Spinal cord (tissue), 10 donors: ENCODE results near the gene DGCR8. TPM values are rescaled to one million over a fixed set of nuclear protein-coding genes. Genes with fewer than 3 reads are reported as not detected.
A peak's percentile ranks its signal among the peaks of the same experiment; 100 is the strongest.

Source experiments
- DNase-seq, 6 donors: peaks; one replicate each; pipeline versions ENCODE4 v3.0.0 to v3.0.0-alpha.2; 2013 to 2015; ENCODE audit warnings: low spot score in 6 of 6, low read depth in 4 of 6
- H3K27ac ChIP-seq: one replicate; pipeline ENCODE4 v1.5.1; 2013; ENCODE audit warnings: low read depth, low read length, control low read depth
- H3K27me3 ChIP-seq: one replicate; pipeline ENCODE4 v1.6.1; 2013; ENCODE audit warnings: low read length; ENCODE audit not compliant: control insufficient read depth, insufficient read depth
- H3K36me3 ChIP-seq: one replicate; pipeline ENCODE4 v1.6.1; 2013; ENCODE audit warnings: low read length; ENCODE audit not compliant: control insufficient read depth, insufficient read depth
- H3K4me1 ChIP-seq: one replicate; pipeline ENCODE4 v1.6.1; 2013; ENCODE audit warnings: low read length; ENCODE audit not compliant: control insufficient read depth, insufficient read depth
- H3K4me3 ChIP-seq: one replicate; pipeline ENCODE4 v1.5.1; 2013; ENCODE audit warnings: low read depth, low read length, control low read depth
- H3K9me3 ChIP-seq: one replicate; pipeline ENCODE4 v1.6.1; 2013; ENCODE audit warnings: low read length; ENCODE audit not compliant: control insufficient read depth, insufficient read depth
- WGBS: methylation state at CpG from one replicate; pipeline ENCODE4 v1.1.5; 2013; ENCODE audit warnings: missing lambda C conversion rate; ENCODE audit not compliant: insufficient coverage; 5-methylcytosine and 5-hydroxymethylcytosine counted together
- long read RNA-seq, 4 donors: transcript quantifications; one replicate each; lab custom pipeline, GENCODE V29; 2026
- polyA plus RNA-seq, 2 donors: library from polyadenylated mRNA; unstranded; fragments of 120-200 nt; gene quantifications; one replicate each; pipeline ENCODE4 v1.2.1, GENCODE V29; 2013; ENCODE audit not compliant: insufficient read length in 2 of 2
- total RNA-seq, 2 donors: library from RNA; depleted of rRNA in 1 of 2; stranded (reverse); fragments of 120-200 nt in 1 of 2; fragments of >200 nt in 1 of 2; gene quantifications; one replicate each; pipeline versions ENCODE4 v1.2.3 to v1.2.4, GENCODE V29; 2013 to 2014
- donor health status: healthy.

DGCR8 gene
- total RNA-seq (10 to 100 TPM; 20.7 to 34.7 TPM), polyA plus RNA-seq (10 to 100 TPM; 43.2 to 58.7 TPM)
- long read RNA-seq, donor 1, full-length matches to known transcripts: 1 of 1 reads
- long read RNA-seq, donor 1, partial matches to known transcripts: 0 of 1 reads
- long read RNA-seq, donor 1, other reads (novel, unspliced or antisense): 0 of 1 reads
- long read RNA-seq, donor 2: 0 reads
- long read RNA-seq, donor 3: 0 reads
- long read RNA-seq, donor 4, partial matches to known transcripts: 50 of 50 reads
- long read RNA-seq, donor 4, other reads (novel, unspliced or antisense): 0 of 50 reads

DNA sequence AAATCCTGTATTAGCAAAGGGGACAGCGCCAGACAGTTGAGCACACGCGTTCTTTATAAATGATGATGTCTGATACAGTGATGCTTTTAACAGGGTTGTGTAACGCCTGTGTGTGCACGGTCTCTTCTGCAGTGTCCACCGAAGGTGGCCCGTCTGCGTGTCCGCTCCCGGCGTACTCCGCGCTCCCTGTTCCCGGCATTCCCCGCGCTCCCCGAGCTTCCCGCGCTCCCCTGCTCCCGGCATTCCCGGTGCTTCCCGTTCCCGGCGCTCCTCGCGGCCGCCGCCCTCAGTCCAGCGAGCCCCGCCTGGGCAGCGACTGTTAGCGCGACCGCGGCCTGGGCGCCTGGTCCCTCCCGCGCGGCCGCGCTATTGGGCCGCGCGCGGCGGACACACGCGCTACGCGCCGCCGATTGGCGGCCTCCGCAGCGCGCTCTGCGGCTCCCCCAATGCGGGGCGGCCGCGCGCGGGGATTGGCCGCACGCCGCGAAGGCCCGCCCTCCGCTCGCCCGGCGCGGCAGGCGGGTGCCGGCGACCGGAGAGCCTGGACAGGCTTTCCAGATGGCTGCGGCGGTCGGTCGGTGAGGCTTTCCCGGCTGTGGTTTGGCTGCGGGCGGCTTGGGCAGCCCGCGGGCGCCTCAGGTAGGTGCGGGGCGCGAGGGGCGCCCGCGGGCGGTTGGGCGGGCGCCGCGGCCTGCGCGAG, at the start of gene DGCR8:
Gene DGCR8 (plus strand): TSS at position 497 of the 700 bp plus-strand sequence. CDS start 5,723 bp downstream, outside the sequence.
- peaks cover 45% of the 10 kb centered on the region for H3K4me1 ChIP-seq
- WGBS: under 1% methylated on average over 100 of the region's 100 CpGs
- peak within 1 kb of the TSS; percentile 97 for H3K27ac ChIP-seq

DNA sequence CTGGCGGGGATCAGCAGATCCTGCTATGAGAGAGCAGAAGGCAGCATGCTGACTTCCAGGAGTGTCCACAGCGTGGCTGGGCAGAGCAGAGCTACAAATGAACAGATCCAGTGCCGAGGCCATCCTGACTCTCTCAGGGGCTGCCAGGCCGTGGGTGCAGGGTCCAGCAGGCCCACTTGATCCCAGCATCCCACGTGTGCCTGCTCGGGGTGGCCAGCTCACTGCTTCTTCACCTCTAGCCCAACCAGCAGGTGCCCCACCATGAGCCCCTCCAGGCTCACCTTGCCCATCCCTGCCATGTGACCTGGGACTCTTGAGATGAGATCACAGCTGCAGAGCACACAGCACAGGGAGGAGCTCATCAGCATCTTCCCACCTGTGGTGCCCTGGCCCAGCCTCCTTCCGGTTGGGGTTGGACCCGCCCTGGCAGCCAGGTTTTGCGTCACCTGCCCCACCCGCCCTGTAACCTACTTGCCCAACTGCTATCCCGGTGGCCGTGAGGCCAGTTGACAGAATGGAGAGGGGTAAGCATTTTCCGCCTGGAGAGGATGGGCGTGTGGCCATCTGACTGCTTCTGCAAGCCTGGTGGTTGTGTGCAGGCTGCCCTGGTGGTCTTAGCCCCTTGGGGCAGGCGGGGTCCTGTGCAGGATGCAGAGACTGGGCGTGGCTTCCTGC, 48.2 kb upstream of the DGCR8 start:
- peaks cover 33% of the 10 kb centered on the region for H3K4me1 ChIP-seq
- 88% methylated on average over 16 of the region's 16 CpGs for WGBS
- H3K27me3 ChIP-seq: no peaks in the 10 kb centered on the region
- no peak for DNase-seq
- H3K9me3 ChIP-seq: no peaks in the 10 kb centered on the region
- no peak overlapping the region for H3K27ac ChIP-seq
- H3K36me3 ChIP-seq: peaks cover 22% of the 10 kb centered on the region
- no peak overlapping the region for H3K4me3 ChIP-seq

More for the DNA sequence above, at the start of gene DGCR8:
- H3K27me3 ChIP-seq: no peaks in the 10 kb centered on the region
- no peaks in the 10 kb centered on the region for H3K9me3 ChIP-seq
- peak within 1 kb of the TSS; percentile 76 for H3K4me3 ChIP-seq
- DNase-seq: peak; percentile 91 to 98 (median 94)
- H3K36me3 ChIP-seq: peaks cover 13% of the 10 kb centered on the region

DNA sequence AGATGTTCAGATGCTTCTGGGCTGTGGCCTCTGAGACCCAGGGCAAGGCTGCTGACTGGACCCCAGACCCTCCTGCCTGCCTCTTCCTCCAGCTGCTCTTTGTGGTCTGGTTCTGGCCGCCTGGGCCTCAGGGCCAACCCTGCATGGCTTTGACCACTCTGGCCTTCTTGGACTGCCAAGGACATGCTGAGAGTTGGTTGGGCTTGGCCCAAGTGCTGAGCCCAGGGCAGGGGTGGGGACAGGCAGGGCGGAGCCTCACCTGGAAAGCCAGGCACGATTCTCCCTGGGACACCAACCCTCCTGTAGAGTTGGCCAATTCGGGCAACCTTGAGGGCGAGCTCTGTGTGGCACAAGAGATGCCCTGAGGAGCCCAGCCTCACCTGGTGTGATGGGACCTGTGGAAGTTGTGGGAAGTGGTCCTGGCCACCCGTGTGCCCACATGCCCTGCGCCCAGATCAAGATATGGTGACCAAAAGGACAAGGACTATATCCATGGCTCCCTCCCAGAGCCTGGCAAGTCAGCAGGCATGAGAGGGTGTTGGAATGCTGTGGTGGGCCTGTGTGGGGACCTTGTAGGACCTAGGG, 47.5 kb upstream of the DGCR8 start:
- no peak for DNase-seq
- H3K9me3 ChIP-seq: no peaks in the 10 kb centered on the region
- H3K4me3 ChIP-seq: no peak overlapping the region
- 89% methylated on average over 7 of the region's 7 CpGs for WGBS
- no peak overlapping the region for H3K27ac ChIP-seq
- H3K27me3 ChIP-seq: no peaks in the 10 kb centered on the region
- H3K4me1 ChIP-seq: peaks cover 33% of the 10 kb centered on the region
- peaks cover 27% of the 10 kb centered on the region for H3K36me3 ChIP-seq

DNA sequence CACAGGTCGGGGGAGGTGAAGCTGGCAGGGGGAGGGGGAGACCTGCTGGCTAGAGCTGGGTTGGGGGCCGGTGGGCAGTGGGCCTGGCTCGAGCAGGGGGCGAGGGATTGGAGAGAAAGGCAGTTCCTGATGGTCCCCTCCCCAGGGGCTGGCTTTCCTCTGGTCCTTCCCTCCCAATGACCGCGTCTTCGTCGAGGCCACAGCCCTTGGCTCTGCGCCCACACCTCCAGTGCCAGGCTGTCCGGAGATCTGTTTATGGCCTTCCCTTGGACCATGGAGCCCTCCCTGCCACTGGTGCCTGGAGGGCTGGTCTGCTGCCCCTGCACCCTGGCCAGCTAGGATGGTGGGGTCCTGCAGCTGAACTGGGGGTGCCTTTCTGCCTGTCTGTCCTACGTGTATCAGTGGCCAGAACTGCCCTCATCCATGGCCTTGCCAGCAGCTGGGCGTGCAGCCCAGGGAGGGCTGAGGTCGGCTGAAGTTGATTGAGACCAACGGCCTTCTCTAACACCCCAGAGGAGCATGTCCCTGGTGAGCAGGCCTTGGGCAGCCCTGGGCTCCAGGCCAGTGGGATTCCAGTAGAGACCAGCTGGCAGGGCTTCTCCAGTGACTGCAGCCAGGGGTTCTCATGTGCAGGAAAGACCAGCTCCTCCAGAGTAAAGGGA, 46.9 kb upstream of the DGCR8 start:
- DNase-seq: peak in 1 of 6 donors; percentile 50
- H3K36me3 ChIP-seq: peaks cover 27% of the 10 kb centered on the region
- no peaks in the 10 kb centered on the region for H3K27me3 ChIP-seq
- WGBS: 71% methylated on average over 13 of the region's 14 CpGs
- no peak overlapping the region for H3K4me3 ChIP-seq
- peaks cover 40% of the 10 kb centered on the region for H3K4me1 ChIP-seq
- H3K9me3 ChIP-seq: no peaks in the 10 kb centered on the region
- no peak overlapping the region for H3K27ac ChIP-seq

DNA sequence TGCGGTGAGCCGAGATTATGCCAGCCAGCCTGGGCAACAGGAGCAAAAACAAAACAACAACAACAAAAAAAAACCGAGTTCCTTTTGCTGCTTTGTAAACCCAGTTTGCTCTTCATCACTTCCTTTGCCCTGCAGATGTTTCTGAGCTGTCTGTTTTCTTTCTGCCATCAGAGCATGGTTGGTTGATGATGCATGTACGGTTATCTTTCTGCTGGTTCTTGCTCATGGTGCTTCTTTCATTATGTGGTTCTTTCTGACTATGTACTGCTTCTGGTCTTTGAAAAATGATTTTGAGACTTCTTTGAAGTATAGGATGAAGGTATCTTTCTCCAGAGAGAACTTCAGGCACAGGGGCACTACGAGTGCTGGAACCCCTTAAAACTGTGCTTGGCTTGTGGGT, 45.9 kb upstream of the DGCR8 start:
- no peak overlapping the region for H3K4me3 ChIP-seq
- H3K9me3 ChIP-seq: no peaks in the 10 kb centered on the region
- H3K36me3 ChIP-seq: peaks cover 32% of the 10 kb centered on the region
- WGBS: 83% methylated on average over 4 of the region's 5 CpGs
- no peak overlapping the region for H3K27ac ChIP-seq
- H3K4me1 ChIP-seq: peaks cover 37% of the 10 kb centered on the region
- H3K27me3 ChIP-seq: no peaks in the 10 kb centered on the region
- no peak for DNase-seq

DNA sequence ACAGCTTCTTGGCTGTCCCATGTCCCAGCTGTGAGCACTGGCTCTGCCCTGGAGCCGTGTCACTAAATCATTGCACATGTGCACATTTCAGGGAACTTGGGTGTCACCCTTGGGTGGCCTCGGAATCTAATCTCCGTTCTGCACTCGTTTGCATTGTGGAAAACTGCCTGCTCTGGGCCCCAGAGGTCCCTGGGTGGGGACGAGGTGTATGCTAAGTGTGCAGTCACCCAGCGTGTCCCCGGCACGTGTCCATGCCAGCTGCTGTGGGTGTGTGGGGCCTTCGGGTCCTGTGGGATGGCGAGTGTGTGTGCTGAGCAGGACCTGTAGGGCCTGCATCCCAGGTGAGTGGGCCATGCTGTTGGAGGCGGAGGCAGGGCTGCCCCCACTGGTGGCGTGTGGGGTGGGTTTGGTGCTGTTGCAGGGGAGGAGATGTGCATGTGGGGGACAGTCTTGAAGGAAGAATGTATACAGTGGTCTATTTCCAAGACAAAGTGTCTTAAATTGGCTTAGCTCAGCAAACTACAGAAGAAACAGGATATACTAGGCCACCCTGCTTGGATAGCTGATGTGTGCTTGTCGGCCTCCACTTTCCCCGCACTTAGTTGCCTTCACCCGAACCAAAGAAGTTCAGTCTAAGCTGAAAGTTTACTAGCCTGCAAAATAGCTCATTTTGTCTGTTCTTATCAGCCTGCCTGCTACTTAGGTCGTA, 44.5 kb upstream of the DGCR8 start:
- no peaks in the 10 kb centered on the region for H3K9me3 ChIP-seq
- H3K36me3 ChIP-seq: peaks cover 39% of the 10 kb centered on the region
- DNase-seq: no peak
- H3K4me3 ChIP-seq: no peak overlapping the region
- H3K4me1 ChIP-seq: peaks cover 28% of the 10 kb centered on the region
- WGBS: 86% methylated on average over 15 of the region's 16 CpGs
- H3K27ac ChIP-seq: no peak overlapping the region
- no peaks in the 10 kb centered on the region for H3K27me3 ChIP-seq

DNA sequence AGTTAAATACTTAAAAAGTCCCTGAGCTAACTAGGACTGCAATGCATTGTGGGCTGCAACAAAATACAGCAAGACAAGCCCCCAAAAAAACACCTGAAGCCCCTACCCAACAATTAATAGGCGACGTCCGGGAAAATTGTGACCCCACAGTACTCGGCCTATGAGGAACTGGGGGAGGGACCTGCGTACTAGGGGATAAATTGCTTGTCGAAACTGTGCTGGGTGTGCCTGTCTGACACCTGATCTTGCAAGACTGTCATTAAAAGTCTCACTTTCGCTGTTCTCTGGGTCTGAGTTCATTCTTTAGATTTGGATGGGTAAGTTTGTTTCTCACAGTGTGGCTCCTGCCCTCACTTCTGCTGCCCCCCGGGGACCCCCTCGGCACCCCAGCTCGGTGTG, 44.0 kb upstream of the DGCR8 start:
- peaks cover 40% of the 10 kb centered on the region for H3K36me3 ChIP-seq
- H3K27me3 ChIP-seq: no peaks in the 10 kb centered on the region
- no peak for DNase-seq
- no peaks in the 10 kb centered on the region for H3K9me3 ChIP-seq
- H3K4me1 ChIP-seq: peaks cover 28% of the 10 kb centered on the region
- WGBS: 95% methylated on average over 10 of the region's 10 CpGs
- H3K27ac ChIP-seq: no peak overlapping the region
- no peak overlapping the region for H3K4me3 ChIP-seq

DNA sequence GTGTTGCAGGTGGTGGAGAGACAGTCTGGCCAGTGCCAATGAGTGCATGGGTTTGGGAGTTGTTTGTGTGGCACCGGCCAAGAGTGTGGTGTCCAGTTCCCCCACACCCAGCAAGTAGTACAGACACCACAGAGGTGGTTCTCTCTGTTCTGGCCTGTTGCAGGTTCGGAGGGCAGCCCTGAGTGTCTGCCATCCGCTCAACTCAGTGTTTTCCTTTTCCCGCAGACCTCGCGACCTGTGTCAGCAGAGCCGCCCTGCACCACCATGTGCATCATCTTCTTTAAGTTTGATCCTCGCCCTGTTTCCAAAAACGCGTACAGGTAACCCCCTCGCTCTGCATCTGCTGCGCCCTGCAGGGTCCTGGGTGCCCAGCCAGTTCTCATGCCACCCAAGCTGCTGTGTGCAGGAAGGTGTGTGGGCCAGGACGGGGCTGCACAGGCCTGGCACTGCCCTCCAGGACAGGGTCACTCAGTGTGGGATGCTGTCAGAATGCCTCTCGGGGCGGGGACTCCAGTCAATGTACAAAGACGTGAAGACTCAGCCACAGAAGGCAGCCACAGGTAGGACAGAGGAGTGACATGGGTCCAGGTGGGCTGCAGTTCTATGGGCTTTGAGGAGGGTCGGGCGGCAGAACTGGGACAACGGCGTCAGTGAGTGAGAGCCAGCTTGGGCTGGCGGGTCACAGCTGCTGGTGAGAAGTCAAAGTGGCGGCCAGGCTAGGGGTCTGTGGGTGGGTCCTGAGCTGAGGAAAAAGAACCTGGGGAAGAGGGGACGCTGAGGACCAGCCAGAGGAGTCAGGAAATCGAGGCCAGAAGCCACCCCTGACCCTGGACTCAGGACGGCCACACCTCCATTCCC, 43.3 kb upstream of the DGCR8 start:
- Histone ChIP-seq H3K4me3 (no peak overlapping the region), H3K27ac (no peak overlapping the region), H3K36me3 (peaks cover 34% of the 10 kb centered on the region), H3K27me3 (no peaks in the 10 kb centered on the region), H3K9me3 (no peaks in the 10 kb centered on the region), H3K4me1 (peaks cover 28% of the 10 kb centered on the region)
- WGBS: 97% methylated on average over 24 of the region's 25 CpGs
- DNase-seq: no peak
